T-helper 1 cell treated with Interleukin-12 subunit alpha and Interleukin-12 subunit beta and Interleukin-4 antibody, amounts not matched to agents 30 ng/mL and 1 ng/mL, for 36 hours (primary cell): ENCODE measurements around the gene VWF. TPM values are rescaled to one million over a fixed set of nuclear protein-coding genes. Genes with fewer than 3 reads are reported as not detected.

Experiments used
- intact Hi-C: fragments of 100-400 bp; cut with micrococcal nuclease; formaldehyde crosslinking; loops from one replicate; pipeline ENCODE4 v1.15.1; 2024
- total RNA-seq: library from RNA; stranded (reverse); gene quantifications from 2 replicates; pipeline ENCODE4 v1.2.3, GENCODE V29; 2022

The VWF gene
- total RNA-seq, 1 donor from 2014 or later, result not detected

DNA sequence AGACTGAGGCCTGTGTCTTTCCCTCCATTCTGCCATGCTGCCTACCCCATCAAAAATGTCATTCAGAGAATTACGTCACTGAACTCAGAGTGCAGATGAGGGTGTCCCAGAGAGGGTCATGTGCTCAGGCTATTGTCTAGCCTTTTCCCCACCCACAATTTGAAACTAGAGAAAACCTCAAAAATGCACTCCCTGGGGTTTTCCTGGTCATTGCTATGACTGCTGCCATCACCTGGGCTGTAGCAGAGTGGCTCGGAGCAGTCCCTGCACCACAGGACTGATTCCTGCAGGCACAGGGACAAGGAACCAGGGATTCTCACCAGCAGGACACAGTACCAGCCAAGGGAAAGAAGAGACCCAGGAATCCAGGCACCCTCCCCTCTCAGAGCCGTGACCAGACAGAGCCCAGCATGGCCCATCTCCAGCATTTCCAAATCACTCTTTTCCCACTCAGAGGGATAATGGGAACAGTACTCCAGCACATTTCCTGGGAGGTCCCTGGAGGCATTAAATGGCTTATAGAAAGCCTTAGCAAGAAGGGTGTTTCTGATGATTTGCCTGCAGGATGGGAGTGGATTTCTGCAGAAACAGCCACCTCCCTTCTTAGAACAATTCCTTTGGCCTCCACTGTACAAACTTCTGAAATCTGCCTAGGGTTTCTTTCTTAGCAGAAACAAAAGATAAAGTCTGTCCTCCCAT is 45.9 kb downstream of the VWF start:
- intact Hi-C loops, result no loop called here

GRCh38 chr12:6077692-6078083 is 46.8 kb downstream of the VWF start:
- intact Hi-C loops, result no loop called here

DNA sequence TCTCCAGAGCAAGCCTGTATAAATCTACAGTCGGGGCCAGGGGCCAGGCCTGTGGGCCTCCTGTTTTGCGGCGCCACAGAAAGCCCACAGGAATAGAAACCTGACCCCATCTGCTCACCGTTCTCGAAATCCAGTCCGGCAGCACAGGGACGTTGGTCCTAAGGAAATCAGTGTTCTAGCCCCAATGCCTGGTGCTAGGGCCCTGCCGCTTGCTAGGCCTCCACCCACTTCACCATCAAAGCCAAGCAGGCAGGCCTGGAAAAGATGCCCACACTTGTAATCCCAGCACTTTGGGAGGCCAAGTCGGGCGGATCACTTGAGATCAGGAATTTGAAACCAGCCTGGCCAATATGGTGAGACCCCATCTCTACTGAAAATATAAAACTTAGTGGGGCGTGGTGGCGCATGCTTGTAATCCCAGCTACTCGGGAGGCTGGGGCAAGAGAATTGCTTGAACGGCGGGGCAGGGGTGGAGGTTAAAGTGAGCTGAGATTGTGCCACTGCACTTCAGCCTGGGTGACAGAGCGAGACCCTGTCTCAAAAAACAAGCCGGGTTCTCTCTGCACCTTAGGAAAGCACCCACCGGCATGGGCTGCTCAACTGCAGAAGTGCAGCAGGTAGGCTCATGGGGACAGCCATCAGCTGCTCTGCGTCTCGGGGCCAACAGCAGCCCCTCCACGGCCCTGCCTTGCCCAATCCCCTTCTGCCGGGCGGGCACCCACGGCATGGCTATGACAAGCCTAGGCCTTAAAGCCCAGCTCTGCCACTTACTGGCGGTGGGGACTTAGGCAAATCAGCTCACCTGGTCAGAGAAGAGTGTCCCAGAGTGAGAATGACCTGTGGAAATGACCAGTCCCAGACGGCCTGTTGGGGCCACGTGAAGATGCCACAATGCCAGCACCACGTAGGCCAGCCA is 47.4 kb downstream of the VWF start:
- intact Hi-C loops, result no loop called here

DNA sequence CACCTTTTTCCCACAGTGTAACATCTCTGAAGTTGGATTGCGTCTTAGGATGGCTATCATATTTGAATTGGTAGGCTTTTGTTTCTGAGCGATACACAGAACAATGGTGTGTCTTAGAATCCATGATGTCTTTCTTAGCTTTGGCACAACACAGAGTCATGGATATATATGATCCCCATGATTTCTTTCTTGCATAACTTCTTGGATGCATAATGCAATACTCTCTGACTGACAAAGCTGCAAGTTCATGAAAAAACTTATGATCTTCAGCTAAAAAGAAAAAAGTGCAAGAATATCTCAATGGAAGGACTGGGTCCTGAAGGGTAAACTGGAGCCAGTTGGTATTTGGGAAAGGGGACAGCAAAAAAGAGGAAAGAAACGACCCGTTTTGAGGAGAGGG is 48.1 kb downstream of the VWF start:
- intact Hi-C loops, result no loop called here

- intact Hi-C loops, result no loop called here
Observed at GRCh38 chr12:6074979-6075585, 49.4 kb downstream of the VWF start.

- intact Hi-C loops, result no loop called here
Observed at GRCh38 chr12:6074427-6074826, 50.0 kb downstream of the VWF start.

DNA sequence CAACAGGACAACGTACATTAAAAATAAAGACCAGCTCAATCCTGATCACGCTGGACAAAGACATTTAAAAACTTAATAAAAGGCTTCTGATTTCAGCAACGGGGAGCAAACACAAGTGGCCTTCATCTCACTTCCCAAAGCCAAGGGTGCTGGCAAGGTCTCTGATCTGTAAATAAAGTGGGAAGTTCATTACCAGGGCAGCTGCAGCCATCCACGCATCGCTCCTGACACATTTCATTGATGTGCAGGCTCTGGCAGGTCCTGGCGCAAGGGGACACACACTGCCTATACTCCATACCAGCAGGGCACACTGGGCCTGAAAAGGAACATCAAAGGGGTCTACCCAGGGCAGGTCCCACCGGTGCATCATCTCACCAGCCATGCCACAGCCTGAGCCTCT is 51.0 kb downstream of the VWF start:
- intact Hi-C loops, result no loop called here

DNA sequence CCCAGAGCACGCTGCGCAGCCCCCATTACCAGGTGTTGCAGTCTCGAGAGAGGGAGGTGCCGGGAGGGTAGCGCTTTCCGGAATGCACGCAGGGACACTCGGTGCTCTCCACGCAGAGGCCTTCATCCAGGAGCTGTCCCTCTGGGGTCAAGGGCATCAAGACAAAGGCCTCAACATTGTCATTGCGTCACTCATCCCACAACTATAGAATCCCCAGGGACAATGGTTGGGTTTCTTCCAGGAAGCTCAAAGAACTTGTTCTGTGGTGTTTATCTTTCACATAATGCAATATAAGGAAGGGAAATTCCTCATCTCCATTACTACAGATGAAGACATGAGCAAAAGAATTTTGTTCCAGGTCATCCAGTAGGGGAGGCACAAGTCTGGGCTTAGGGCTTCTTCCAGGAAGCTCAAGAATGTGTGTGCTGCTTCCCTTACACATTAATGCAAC is 52.1 kb downstream of the VWF start:
- intact Hi-C loops, result no loop called here

DNA sequence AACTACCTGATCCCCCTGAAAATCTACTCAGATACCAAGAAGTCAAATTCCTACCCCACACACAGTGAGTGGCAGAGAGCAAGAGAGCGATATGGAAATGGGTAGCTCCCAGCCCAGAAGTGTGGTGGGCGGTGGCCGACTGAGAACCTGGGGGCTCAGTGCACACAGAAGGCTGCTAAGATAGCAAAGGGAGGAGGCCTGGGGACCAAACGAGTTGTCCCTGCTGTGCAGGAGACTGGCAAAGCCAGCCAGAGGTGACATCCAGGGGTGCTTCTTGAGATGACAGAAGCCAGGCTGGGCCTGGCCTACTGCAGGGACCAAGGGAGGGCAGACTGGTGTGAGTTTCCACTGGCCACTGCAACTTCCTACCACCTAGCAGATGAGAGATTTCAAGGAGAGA is 52.9 kb downstream of the VWF start:
- intact Hi-C loops, result no loop called here

- intact Hi-C loops, result no loop called here
Observed at GRCh38 chr12:6070472-6071257, 53.8 kb downstream of the VWF start.

GRCh38 chr12:6069437-6070093 is 54.9 kb downstream of the VWF start:
- intact Hi-C loops, result loop anchor here (10.0 kb wide), 1 partner anchor 95 kb away; no protein-coding TSS in a partner anchor

- intact Hi-C loops, result loop anchor here (10.0 kb wide), 1 partner anchor 97 kb away; no protein-coding TSS in a partner anchor
Observed at GRCh38 chr12:6068227-6068626, 56.2 kb downstream of the VWF start.

DNA sequence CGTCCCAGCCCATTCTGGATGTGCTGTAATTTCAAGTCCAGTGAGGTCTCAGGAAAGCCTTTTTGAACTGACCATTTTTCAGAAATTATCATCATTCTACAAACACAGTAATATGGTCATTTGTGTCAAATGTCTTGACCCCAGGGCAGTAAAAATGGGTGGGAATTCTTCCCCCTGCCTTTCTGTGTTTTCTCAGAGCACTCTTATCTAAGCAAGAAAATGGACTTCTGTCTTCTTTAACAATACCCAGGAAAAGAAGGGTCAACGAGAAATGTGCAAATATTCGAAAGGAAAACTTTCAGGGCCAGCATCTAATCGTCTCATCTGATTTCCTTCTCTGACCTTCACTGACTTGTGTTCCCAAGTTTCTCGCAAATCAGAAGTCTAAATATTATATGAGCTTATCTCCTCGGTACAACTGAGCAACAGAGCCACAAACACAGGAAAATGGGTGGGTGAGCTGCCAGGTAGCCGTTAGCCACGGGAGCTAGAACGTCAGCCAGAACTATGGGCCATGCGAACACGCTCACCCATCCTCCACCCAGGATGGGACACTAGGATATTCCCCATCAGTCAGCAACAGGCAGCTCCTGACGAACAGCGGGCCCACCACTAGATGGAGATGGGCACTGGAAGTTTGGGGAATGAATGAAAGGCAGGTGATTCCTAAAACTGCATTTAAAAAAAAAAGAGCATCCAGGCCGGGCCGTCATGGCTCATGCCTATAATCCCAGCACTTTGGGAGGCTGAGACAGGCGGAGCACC is 57.1 kb downstream of the VWF start:
- intact Hi-C loops, result loop anchor here (10.0 kb wide), 1 partner anchor 97 kb away; no protein-coding TSS in a partner anchor

DNA sequence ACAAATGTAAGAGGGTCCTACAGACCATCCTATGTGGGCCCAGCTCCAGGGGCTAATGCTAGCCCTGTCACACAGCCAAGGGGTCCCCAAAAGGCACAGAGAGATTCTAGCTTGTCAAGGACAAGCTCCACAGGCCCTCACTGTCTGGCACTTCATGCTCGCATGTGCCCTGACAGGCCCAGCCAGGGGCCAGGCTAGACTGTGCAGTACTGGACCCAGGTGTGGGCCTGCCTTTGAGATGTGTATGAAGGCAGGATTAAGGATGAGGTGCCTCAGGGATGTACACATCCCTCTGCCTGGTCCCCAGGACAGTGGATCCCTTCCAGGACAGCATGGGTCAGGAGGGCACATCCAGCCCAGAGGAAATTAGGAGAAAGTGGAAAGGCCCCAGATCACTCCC is 57.8 kb downstream of the VWF start:
- intact Hi-C loops, result loop anchor here (10.0 kb wide), 1 partner anchor 98 kb away; no protein-coding TSS in a partner anchor

GRCh38 chr12:6065863-6066199 is 58.6 kb downstream of the VWF start:
- intact Hi-C loops, result loop anchor here (10.0 kb wide), 1 partner anchor 99 kb away; no protein-coding TSS in a partner anchor

DNA sequence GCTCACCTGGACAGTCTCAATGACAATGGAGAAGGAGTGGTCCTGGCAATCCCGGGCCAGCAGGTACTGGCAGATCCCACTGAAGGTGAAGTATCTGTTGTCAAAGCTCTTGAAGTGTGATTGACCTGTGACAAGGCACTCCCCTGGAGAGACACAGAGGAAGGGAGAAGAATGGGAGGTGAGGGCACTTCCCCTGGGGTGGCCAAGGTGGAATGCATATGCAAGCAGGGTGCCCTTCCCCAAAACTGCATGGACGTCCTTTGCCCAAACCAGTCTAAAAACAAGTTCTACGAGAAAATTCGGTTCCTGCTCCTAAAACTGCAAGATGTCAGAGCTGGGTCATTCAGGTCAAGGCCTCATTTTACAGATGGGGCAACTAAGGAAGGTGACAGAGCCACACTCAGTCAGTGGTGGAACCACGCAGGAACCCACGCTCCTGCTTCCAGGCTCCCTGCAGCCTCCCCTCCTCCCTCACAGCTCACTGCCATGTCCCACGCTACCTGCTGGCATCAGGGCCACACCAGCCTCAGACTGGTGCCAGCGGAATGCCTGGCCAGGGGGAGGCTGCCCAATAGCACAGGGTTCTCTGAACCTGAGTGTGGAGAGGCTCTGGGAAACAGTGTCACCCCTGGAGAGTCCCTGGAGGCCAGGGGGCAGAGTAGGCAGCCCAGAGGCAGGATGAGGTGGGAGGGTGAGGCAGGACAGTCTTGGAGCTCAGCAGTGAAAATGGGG is 59.2 kb downstream of the VWF start:
- intact Hi-C loops, result loop anchor here (10.0 kb wide), 1 partner anchor 100 kb away; no protein-coding TSS in a partner anchor

DNA sequence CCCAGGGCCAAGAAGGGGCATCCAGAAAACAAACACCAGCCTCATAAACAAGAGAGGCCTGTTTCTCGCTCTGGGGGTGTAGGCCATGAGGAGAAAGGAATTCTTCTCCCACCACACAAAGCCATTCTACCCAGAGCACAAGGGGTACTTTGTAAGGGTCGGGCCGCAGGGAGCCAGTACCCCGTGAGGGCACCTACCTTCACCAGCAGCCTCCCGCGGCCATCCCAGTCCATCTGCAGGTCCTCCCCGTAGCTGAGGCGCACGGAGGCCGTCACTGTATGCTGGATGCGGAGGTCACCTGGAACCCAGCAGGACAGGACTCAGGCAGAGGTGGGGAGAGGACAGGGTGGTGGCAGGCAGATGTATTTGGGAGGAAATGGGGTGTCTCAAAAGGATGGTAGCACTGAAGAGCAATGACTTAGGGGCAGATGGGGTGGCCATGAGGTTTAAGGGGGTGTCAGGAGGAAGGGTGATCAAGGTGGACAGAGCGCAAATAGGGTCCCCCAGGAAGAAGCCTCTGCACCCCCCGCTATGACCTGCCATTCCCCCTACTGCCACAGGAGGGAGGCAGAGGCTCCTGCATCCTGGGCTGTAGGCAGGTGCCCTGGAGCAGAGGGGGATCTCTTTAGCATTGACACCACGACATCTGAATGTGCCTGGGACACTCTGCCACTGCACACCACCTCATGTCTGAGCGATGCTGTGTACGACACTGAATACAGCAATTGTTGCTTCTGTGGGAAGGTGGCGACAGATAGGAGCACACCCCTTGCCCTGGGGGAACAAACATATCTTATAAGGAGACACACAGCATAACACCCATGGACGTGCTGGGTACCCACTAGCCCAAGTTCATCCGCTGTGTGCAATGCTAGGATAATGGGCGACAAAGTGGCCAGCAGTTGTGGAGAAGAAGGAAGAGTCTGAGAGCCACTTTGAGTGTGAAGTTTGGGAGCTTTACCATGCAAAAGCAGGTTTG is 61.4 kb downstream of the VWF start:
- intact Hi-C loops, result loop anchor here (1.0 to 10.0 kb wide), 4 partner anchors 102 to 222 kb away; no protein-coding TSS in a partner anchor

DNA sequence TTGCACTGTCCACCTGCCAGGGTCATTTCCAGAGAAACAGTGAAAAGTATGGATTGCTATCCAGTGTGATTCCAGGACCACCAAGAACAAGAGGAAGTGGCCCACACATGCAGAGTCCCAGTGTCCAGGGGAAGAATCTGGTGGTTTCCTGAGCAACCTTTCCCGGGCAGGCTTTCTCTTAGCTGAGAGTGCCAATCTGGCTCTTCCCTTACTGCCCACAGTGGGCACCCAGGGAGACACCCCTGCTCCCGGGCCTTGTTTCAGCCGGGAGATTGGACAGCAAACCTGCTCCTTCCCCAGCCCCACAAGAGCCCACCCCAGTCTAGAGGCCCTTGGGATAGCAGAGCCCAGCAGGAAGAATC is 62.1 kb downstream of the VWF start:
- intact Hi-C loops, result loop anchor here (2.0 to 10.0 kb wide), 2 partner anchors 102 to 132 kb away; no protein-coding TSS in a partner anchor
